ENCODE measurements around the gene EHBP1L1.

DNA sequence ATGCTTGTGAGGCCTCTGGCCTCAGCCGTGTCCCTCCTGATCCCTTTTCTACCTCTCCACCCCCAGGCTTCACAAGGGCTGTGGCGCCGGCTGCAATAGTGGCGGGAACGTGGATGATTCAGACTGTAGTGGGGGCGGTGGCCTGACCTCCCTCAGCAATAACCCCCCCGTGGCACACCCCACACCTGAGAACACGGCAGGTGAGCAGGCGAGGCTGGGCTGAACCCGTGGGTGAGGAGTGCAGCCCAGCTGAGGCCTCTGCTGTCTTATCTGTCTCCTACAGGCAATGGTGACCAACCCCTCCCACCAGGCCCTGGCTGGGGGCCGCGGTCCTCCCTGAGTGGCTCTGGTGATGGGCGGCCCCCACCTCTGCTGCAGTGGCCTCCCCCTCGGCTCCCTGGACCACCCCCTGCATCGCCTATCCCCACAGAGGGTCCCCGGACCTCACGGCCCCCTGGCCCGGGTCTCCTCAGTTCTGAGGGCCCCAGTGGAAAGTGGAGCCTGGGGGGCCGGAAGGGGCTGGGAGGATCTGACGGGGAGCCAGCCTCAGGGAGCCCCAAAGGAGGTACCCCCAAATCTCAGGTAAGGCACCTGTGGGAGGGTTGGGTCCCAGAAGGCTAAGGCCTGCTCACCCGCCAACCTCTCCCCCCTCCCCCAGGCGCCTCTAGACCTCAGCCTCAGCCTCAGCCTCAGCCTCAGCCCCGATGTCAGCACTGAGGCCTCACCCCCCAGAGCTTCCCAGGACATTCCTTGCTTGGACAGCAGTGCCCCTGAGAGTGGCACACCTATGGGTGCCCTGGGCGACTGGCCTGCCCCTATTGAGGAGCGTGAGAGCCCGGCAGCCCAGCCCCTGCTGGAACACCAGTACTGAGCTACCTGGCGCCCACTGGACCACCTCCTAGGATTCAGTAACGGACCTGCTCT, 60.5 kb downstream of the EHBP1L1 start:
- TF ChIP-seq, protein P1, sequence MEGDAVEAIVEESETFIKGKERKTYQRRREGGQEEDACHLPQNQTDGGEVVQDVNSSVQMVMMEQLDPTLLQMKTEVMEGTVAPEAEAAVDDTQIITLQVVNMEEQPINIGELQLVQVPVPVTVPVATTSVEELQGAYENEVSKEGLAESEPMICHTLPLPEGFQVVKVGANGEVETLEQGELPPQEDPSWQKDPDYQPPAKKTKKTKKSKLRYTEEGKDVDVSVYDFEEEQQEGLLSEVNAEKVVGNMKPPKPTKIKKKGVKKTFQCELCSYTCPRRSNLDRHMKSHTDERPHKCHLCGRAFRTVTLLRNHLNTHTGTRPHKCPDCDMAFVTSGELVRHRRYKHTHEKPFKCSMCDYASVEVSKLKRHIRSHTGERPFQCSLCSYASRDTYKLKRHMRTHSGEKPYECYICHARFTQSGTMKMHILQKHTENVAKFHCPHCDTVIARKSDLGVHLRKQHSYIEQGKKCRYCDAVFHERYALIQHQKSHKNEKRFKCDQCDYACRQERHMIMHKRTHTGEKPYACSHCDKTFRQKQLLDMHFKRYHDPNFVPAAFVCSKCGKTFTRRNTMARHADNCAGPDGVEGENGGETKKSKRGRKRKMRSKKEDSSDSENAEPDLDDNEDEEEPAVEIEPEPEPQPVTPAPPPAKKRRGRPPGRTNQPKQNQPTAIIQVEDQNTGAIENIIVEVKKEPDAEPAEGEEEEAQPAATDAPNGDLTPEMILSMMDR (IDR thresholded peaks at IDR 0.05 in 2 of 3, conservative IDR thresholded peaks at IDR 0.05 in 1 of 3; ENCODE audit: borderline replicate concordance in 1 of 3, insufficient read depth in 1 of 3, low read depth in 2 of 3, low read length in 2 of 3) = no peak
- TF ChIP-seq POLR2AphosphoS5 (IDR thresholded peaks at IDR 0.05; ENCODE audit: low read depth, low read length) = no peak
- TF ChIP-seq EZH2 (IDR thresholded peaks at IDR 0.05) = no peak
- no peak for TF ChIP-seq SP1 (IDR thresholded peaks at IDR 0.05; ENCODE audit: low read depth)
- TF ChIP-seq EZH2phosphoT487 (IDR thresholded peaks at IDR 0.05; ENCODE audit: borderline replicate concordance) = no peak
- no peak for TF ChIP-seq ZFX (IDR thresholded peaks at IDR 0.05)
